NCI-H2107 (cell line): ENCODE results near the gene GPR68.
"Not testable (repeated sequence)": the region's sequence is repeated elsewhere in the genome, so short reads cannot be mapped to it uniquely, and the experiment has no call there.

Experiments
- DNase-seq: peaks from one replicate; lab custom pipeline; 2025; lab: John Stamatoyannopoulos, UW

Gene GPR68

GRCh38 chr14:91190853-91191252 is 53.7 kb downstream of the GPR68 start:
- no peak for DNase-seq

GRCh38 chr14:91187271-91187670 is 57.2 kb downstream of the GPR68 start:
- DNase-seq = no peak

DNA sequence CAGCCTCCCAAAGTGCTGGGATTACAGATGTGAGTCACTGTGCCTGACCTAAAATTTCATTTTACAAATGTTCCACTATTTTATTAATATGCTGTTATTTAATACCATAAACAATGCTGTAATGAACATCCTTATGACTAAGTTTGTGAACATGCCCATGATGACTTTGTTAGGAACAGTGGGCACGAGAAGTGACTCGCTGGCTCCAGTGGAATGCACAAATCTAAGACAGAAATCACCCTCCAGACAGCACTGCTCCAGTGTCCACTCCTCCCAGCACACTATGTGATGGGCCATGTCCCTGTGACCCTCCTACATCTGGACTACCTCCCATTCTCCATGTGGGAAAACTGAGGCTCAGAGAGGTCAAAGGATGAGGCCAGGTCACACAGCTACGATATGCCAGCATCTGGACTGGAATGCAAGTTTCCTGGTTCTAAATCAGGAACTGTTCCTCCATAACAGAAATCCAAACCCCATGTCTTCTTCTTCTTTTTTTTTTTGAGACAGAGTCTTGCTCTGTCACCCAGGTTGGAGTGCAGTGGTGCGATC is 57.9 kb downstream of the GPR68 start:
- no peak for DNase-seq

GRCh38 chr14:91185721-91186120 is 58.8 kb downstream of the GPR68 start:
- DNase-seq = no peak

- no peak for DNase-seq
Measured at GRCh38 chr14:91184559-91184958, 59.9 kb downstream of the GPR68 start.

DNA sequence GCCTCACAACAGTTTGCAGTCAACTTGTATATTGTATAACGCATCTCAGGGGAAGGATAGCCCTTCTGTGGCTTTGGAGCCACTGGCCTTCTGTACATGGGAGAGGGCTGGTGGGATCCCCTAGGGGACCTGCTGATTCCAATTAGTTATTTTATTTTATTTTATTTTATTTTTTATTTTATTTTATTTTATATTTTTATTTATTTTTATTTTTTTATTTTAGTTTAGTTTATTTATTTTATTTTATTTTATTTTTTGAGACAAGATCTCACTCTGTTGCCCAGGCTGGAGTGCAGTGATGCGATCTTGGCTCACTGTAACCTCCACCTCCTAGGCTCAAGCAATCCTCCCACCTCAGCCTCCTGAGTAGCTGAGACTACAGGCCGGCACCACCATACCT is 61.8 kb downstream of the GPR68 start:
- not testable (repeated sequence) for DNase-seq
